NK-92 (cell line): ENCODE measurements around the gene NOC4L.
A peak's percentile ranks its signal among the peaks of the same experiment; 100 is the strongest.
"Not testable (repeated sequence)": the region's sequence is repeated elsewhere in the genome, so short reads cannot be mapped to it uniquely, and the experiment has no call there.

Experiments
- DNase-seq: peaks from one replicate; lab custom pipeline; 2025; ENCODE audit not compliant: unreplicated experiment; lab: John Stamatoyannopoulos, UW

The NOC4L gene

DNA sequence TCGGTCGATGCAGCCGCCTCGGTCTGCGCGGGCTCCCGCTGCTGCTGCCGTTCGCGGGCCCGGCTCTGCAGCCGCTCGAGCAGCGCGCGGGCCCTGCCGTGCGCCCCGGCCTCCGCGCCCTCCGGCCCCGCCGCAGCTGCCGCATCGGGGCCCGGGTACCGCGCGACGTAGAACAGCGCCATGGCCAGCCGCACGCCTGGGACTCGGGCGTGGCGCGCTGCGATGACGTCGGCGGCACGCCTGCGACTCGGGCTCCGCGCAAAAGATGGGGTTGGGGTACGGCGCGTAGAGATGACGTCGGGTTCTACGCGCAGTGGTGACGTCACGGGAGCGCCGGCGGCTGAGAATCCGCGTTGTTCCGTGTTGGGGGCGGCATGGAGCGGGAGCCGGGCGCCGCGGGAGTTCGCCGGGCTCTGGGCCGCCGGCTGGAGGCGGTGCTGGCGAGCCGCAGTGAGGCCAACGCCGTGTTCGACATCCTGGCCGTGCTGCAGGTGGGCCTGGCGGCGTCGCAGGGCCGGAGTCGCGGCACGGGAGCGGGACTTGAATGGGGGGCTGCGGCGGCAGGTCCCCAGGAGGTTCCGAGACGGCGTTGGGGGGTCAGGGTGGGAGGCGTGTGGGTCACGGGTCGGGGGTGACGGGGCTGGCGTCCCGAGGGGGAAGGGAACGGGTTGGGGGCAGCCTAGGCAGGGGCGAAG lies at the start of gene NOC4L, which contains the start of gene DDX51:
NOC4L (plus strand) TSS at position 343 of the 695 bp plus-strand sequence; CDS start at position 375, 32 bp downstream.
DDX51 (minus strand) TSS at position 205 of the 695 bp plus-strand sequence; CDS start at position 182, 23 bp downstream.
- DNase-seq: peak; percentile 77

DNA sequence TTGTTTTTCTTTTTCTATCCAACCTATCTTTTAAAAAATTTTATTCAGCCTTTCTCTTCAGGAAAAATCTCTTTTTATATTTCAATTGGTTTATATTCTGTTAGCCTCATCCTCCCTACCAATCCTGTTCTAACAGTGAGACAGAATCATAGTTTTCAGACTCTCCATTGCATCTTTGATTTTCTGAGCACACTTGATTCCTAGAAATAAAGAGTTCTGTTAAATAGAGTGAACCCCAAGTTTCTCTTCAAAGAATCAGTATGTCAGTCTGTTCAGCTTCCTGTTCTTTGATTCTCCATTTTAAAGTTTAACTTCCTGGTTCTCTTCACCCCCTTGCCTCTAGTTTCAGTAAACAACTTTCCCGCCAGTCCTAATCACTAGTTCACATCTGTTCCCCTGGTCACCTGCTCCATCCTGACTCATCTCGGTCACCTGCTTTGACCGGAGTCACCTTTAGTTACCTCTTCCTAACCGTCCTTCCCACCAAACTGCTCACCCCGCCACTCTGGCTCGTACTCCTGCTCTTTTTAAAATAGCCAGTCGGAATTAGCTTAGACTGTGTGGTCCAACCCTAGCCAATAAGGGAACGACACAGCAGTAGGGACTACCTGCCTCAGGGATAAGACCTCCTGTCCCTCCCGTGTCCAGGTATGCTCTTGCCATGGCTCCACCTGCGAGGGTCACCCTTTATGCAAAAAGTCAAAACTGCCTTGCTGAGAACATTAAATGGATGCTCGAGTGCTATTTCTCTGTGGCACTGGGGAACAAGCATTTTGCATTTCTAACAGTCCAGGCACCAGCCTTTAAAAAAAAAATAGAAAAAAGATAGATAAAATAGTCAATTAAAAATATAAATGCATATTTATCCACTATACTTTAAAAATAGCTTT lies 48.5 kb upstream of the NOC4L start:
- no peak for DNase-seq

DNA sequence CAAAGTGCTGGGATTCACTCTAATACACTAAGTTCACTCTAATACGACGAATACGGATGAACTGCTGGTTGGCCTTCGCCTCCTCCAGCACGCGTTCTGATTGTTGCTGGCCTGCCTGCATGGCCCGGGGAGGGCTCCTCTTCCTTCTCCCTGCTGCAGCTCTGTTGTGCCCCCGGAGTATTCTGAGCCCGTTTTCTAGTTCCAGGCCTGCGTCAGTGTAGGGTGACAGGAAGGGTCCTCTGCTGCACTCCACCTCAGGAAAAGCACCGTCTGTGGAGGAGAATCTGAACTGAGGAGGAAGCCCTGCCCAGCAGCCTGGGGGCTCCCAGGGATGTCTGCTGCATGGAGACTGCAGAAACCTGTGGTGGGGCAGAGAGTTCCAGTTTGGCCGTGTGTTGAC lies 44.5 kb upstream of the NOC4L start:
- no peak for DNase-seq

DNA sequence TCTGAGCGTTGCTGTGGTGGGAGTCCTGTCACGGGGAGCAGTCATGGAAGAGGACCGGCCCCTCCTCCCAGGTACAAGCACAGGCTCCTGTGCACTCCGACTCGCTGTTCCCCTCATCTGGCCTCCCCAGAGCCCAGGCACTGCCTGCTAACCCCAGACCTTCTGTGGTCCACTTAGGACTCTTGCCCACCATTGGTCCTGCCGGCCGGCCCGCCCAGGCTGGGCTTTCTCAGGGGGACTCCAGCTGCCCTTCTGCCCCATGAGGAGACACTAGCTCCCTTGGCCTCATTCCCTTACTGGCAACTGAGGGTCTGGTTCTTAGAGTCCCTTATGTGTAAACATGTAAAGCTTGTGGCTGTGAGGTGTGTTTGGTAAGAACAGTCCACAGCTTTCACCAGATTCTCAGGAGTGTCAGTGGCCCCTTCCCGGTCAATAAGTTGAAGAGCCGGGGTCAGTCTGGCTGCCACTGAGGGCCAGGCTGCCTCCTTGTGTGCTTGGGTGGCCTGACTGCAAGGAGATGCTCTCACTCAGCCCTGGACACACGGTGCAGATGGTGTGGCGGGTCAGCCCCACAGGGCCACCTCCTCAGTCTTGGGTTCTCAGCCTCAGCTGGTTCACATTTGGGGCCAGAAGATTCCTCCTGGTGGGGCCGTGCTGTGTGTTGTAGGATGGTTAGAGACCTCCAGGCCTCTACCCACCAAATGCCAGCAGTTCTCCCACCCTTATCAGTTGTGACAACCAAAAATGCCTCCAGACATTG lies 43.8 kb upstream of the NOC4L start:
- no peak for DNase-seq

DNA sequence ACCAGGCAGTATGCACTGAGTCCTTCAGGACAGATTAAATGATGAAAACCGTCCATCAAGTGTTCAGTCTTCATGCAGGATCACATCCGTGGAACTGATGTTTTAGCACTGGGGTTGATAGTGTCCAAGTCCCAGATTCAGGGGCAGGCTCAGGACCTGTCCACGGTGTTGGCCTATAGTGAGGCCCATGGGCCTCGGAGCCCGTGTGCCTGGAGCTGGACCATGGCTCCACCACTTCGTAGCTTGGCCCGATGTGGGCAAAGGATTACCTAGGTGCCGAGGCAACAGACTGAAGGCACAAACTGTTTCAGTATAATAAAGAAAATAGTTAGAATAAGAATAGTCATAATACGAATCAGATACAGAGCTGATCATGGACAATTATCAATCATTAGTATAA lies 42.0 kb upstream of the NOC4L start:
- DNase-seq: no peak

DNA sequence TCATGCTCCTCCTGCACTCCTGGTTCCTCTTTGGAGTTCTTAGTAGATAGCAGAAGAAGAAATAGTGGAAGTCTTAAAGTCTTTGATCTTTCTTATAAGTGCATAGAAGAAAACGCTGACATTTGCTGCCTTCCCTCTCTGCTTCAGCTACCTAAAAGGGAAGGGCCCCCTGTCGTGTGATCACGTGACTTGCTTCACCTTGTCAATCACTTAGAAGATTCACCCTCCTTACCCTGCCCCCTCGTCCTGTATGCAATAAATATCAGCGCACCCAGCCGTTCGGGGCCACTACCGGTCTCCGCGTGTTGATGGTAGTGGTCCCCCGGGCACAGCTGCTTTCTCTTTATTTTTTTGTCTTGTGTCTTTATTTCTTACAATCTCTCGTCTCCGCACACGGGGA lies 41.2 kb upstream of the NOC4L start:
- not testable (repeated sequence) for DNase-seq

DNA sequence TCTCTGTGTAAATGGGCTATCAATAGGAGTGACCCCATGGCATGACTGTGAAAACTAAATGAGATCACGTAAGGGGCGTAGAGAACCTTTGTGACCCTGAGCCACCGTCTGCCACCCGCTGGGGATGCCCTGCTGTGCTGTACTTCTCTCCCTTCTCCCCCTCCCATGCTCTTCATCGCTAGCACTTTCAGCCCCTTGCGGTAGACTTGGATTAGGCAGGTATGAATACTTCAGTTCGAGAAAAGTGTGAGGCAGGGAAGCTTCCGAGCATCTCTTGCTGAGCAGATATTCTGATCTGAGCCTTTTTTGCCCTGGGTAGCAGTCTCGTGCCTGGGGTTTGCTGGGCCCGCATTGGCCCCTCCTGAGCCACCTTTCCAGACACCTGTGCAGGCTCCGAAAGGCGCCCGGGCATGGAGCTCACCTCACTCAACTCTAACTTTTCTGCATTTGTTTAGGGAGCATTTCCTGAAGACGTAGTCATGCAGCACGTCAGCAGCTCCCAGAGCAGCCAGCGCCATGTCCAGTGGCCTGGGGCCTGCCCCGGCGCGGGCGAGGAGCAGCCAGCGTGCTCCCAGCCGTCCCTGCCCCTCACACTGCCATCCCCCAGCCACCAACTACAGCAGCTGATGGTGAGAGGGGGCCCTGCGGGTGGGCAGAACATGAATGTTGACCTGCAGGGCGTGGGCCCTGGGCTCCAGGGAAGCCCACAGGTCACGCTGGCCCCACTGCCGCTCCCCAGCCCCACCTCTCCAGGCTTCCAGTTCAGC lies 40.5 kb upstream of the NOC4L start:
- no peak for DNase-seq

DNA sequence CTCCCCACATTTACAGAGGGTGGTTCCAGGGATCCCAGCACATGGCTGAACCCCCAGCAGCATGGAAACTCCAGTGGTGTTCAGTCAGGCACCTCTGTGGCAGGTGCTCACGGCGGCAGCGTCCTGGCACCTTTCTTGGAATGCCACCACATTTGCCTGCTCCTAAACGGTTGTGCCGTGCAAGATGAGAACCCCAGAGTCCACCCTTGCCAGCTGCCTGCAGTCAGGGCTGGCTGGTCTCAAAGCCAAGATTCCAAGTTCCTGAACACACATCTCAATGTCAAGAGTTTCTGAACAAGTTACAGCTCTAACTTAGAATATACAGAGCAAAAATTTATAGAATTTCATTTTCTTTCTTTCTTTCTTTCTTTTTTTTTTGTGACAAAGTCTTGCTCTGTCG lies 38.8 kb upstream of the NOC4L start:
- DNase-seq: no peak

DNA sequence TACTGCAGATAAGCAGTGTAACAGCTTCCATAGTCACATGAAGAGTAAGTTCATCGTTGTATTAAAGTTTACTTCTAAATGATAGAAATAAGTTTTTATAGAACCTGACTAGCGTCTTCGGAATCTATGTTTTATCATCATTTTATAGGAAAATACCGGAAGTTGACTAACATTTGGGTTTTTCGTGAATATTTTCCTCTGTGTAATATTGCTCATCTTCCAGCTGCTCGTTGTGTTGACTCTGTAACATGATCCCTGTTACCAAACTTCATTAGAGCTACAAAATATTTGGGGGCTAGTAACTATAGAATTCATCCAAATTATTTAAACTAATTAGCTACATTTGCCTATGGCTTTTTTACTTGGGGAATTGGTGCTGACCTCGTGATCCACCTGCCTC lies 37.3 kb upstream of the NOC4L start:
- no peak for DNase-seq

DNA sequence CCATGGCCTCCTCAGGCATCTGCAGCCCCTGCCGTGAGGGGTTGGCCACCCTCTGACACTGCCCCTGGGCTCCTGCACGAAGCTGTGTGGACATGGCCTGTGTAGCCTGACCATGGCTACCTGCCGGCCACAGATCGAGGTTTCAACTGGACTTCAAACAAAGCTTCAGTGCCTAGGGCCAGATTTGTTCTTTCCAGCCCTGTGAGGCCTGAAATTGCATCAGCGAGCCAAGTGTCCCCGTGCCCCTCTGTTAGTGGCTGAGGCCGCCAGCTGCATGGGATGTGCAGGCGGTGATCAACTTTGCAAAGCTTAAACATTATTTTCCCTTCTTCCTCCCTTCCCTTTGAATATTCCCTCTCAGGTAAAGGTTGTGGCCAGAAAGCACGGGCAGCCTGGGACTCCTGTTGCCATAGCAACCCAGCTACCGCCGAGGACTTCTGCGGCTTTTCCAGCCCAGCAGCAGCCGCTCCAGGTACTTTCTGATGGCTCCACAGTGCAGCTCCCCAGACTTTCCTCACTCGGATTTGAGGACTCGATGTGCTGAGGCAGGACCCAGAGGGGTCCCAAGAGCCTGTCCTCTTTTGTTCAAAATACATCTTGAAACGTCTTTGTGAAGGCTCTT lies 35.9 kb upstream of the NOC4L start:
- no peak for DNase-seq

DNA sequence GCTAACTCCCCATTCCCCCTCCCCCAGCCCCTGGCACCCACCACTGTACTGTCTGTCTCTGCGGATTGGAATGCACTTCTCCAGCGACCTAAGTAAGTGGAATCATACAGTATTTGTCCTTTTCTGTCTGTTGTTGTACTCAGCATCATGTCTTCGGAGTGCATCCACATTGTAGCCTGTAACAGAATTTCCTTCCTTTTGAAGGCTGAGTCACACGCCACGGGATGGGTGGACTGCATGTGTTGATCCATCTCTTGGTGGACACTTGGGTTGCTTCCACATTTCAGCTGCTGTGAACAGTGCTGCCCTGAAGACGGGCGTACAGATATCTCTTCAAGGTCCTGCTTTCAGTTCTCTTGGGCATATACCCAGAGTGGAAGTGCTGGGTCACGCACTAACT lies 34.5 kb upstream of the NOC4L start:
- no peak for DNase-seq

DNA sequence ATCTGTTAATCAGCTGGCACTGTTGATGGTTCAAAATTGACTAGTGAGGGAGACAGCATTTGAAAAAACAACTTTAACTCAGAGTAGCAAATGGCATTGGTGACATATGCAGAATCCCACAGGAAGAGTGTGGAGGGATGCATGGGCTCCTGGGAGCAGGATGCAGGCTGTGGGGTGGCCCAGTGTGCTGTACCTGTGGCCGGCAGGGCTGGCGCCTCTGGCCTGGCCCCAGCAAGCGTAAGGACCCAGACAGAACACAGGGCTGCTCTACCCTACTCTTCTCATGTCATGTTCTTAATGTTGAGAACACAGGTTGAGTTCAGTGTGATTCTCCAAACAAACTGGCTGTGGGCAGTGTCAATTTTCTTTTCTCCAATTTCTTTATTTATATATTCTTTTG lies 33.6 kb upstream of the NOC4L start:
- no peak for DNase-seq

DNA sequence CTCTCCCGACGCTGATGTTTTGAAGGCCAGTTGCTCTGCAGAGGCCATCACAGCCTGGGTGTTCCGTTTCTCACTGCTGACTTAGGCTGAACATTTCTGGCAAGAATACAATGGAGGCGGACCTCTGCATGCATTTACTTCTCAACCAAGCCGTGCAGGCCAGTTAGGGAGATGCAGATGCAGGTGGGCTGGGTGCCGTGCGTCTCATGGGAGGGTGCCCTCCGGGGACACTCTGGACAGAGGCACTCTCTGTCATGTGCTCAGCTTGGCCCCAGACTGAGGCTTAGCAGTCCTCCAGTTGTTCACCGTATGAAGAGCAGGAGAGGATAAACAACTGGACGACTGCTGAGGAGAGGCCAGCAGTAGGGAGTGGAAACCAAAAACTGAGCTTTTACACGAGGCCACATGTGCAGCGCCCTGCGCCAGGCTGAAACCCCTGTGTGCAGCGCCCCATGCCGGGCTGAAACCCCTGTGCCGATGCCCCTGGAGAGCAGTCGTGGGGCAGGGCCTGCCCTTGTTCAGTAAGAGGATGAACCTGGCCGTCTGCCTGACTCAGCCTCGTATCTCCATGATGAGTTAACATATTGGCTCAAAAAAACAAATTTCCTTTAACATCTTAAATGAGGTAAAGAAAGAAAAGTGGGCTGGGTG lies 32.5 kb upstream of the NOC4L start:
- no peak for DNase-seq

DNA sequence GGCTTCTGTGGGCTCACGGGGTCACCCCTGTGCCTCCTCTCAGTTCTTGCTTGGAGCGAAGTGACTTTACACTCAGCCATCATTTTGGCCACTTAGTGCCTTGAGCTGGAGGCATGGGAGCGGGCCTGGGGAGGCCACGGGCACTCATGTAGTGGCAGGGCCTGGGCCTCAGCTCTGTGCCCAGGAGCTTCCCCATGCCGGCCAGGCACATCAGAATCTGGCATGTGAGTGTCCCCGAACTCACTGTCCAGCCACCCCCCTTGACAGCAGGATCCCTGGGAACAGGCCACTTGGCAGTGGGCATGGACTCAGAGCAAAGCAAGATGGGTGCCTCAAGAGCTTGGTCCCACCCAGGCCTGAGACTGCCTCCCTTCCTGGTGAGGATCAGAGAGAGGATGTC lies 29.6 kb upstream of the NOC4L start:
- DNase-seq: no peak

DNA sequence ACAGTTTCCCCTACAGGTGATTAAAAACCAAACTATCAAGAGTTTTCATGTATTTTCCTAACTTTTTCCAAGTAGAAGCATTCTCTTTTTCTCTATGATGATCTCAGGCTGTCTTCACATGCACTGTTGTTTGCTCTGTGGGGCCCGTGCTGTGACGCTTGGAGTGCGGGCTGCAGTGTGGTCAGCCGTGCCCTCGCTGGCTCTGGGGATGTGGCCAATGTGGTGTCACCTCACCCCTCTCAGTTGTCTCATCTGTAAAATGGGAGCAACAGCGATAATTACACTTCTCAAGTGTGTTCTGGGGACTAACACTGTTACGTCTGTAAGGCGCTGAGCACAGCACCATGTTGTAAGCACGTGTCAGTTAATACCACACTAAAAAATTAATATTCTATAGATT lies 28.8 kb upstream of the NOC4L start:
- no peak for DNase-seq

DNA sequence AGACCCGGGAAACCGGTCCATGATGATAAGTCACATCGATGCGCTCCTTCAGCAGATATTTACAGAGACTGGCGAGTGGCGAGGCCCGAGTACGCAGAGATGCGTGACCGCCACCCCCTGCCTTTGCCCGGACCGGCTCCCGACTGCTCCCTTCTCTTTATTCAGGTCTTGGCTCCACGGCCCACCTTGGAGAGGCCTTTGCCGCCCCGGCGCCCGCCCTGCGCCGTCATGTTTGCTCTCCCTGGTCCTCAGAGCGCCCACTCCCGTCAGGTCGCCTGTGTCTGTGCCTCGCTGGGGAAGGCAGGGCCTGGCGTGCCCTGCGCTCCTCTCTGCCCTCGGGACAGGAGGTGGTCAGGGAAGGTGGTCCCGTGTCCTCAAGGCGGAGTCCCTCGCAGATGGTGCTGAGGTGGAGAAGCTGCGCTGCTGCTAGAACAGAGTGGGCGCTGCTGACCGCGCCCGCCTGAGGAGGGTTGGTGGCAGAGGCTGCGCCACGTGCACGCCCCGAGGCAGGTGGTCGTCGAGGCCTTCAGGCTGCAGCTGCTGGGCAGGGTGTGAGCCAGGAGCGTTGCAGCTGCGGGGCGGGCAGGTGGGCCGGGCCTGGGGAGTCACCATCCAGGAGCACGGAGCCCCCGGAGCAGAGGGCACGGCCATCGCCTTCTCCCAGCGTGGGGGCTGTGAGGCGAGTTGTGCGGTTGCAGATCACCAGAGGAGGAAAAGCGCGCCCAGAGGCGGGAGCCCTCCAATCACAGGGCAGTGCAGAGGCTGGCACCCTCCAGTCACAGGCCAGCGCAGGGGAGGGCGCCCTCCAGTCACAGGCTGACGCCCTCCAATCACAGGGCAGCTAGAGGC lies 27.3 kb upstream of the NOC4L start:
- no peak for DNase-seq

DNA sequence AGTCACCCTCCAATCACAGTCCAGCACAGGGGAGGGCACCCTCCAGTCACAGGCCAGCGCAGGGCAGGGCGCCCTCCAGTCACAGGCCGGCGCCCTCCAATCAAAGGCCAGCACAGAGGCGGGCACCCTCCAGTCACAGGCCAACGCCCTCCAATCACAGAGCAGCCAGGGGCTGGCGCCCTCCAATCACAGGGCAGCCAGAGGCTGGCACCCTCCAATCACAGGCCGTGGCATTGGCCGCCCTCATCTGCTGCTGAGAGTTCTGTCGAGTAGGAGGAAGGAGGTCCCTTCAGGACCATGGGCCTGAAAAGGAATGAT lies 26.7 kb upstream of the NOC4L start:
- no peak for DNase-seq

DNA sequence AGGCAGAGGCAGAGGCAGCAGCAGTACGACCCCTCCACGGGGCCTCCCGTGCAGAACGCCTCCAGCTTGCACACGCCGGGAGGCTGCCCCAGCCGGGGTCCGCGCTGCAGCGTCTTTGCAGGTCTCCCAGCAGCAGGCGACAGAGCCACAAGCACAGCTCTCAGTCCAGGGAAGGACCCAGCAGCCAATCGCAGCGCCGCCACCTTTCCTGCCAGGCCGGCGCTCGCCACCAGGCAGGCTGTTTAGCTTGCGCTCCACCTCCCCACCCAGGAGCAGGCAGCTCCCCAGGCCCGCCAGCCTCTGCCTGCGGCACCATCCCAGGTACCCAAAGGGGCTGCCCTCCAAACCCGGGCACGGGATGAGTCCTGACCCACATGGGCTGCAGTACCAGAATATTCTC lies 25.4 kb upstream of the NOC4L start:
- DNase-seq: no peak

DNA sequence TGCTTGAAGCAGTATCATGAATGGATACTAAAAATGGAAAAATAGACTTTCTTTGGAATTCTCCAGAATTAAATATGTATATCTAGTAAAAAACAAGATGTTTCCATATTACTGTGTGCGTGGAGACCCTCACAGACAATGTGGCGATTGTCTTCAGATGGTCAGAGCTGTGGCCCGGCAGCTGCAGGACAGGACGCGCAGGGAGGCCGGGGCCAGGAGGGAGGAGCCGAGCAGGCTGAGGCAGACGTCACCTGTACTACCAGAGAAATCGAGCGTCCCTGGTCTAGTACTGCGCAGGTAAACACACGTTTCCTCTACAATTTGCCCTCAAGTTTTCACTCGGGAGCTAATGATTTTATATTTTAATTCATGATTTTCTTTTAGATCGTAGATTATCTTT lies 23.0 kb upstream of the NOC4L start:
- DNase-seq: no peak
